CD14-positive monocyte (primary cell): ENCODE results near the gene NFKB2. TPM values are rescaled to one million over a fixed set of nuclear protein-coding genes. Genes with fewer than 3 reads are reported as not detected.

Experiments used
- DNase-seq, 3 donors: peaks; one replicate each; pipeline ENCODE4 v3.0.0-alpha.2; 2011 to 2022
- H2AFZ ChIP-seq: 2 replicates; pipeline ENCODE4 v1.6.0; 2012; ENCODE audit warnings: mild to moderate bottlenecking, low read depth, low read length, inconsistent platforms; ENCODE audit not compliant: insufficient read depth, poor library complexity, severe bottlenecking
- H3K27ac ChIP-seq, 2 donors: 1 replicate in 1 of 2; 2 replicates in 1 of 2; pipeline ENCODE4 v1.5.1; 2012 to 2013; ENCODE audit warnings: low read length in 2 of 2, control low read depth in 1 of 2, inconsistent platforms in 1 of 2, low read depth in 1 of 2, mild to moderate bottlenecking in 1 of 2
- H3K27me3 ChIP-seq, 2 donors: one replicate each; pipeline versions ENCODE4 v1.6.0 to v1.6.1; 2011 to 2013; ENCODE audit warnings: low read length in 2 of 2; ENCODE audit not compliant: control insufficient read depth in 2 of 2, insufficient read depth in 2 of 2
- H3K36me3 ChIP-seq, 2 donors: replicated peaks in 1 of 2; 1 replicate in 1 of 2; 2 replicates in 1 of 2; pipeline versions ENCODE4 v1.5.1 to v1.6.1; 2012 to 2013; ENCODE audit warnings: low read length in 2 of 2, control low read depth in 1 of 2, inconsistent platforms in 1 of 2, mild to moderate bottlenecking in 1 of 2; ENCODE audit not compliant: insufficient read depth in 2 of 2, control insufficient read depth in 1 of 2
- H3K4me1 ChIP-seq, 2 donors: 1 replicate in 1 of 2; 2 replicates in 1 of 2; pipeline versions ENCODE4 v1.5.1 to v1.6.1; 2012 to 2013; ENCODE audit warnings: low read length in 2 of 2, control low read depth in 1 of 2, inconsistent platforms in 1 of 2, mild to moderate bottlenecking in 1 of 2, moderate library complexity in 1 of 2; ENCODE audit not compliant: insufficient read depth in 2 of 2, control insufficient read depth in 1 of 2
- H3K4me2 ChIP-seq: replicated peaks from 2 replicates; pipeline ENCODE3; 2012; ENCODE audit warnings: low read length, moderate library complexity, mild to moderate bottlenecking; ENCODE audit not compliant: poor library complexity, severe bottlenecking; ENCODE audit errors: extremely low read depth
- H3K4me3 ChIP-seq, 3 experiments: fragments of 200-600 bp in 1 of 3; sonication (generic) in 1 of 3; replicated peaks in 1 of 3; 1 replicate in 2 of 3; 2 replicates in 1 of 3; pipeline ENCODE4 v1.5.1; 2011 to 2013; ENCODE audit warnings: low read length in 3 of 3, mild to moderate bottlenecking in 3 of 3, control low read depth in 2 of 3, low read depth in 2 of 3, inconsistent platforms in 1 of 3, moderate library complexity in 1 of 3
- H3K79me2 ChIP-seq: 2 replicates; pipeline ENCODE4 v1.6.0; 2012; ENCODE audit warnings: mild to moderate bottlenecking, control low read depth, inconsistent platforms, low read length, moderate library complexity; ENCODE audit not compliant: insufficient read depth
- H3K9ac ChIP-seq: 2 replicates; pipeline ENCODE4 v1.6.0; 2017; ENCODE audit warnings: low read length, mild to moderate bottlenecking; ENCODE audit not compliant: insufficient read depth, poor library complexity, severe bottlenecking
- H3K9me3 ChIP-seq, 2 donors: replicated peaks in 1 of 2; 1 replicate in 1 of 2; 2 replicates in 1 of 2; pipeline versions ENCODE4 v1.5.1 to v1.6.1; 2012 to 2013; ENCODE audit warnings: low read length in 2 of 2, control low read depth in 1 of 2; ENCODE audit not compliant: control insufficient read depth in 1 of 2, insufficient read depth in 1 of 2
- H4K20me1 ChIP-seq: 2 replicates; pipeline ENCODE4 v1.6.0; 2012; ENCODE audit warnings: mild to moderate bottlenecking, low read length, control low read depth, moderate library complexity; ENCODE audit not compliant: insufficient read depth
- H3K27ac Mint-ChIP-seq, 7 donors: one replicate each; pipeline ENCODE4 v1.8.0; 2020; ENCODE audit warnings: mild to moderate bottlenecking in 7 of 7, mixed read lengths in 7 of 7, moderate library complexity in 6 of 7, inconsistent platforms in 2 of 7
- H3K27me3 Mint-ChIP-seq, 3 donors: one replicate each; pipeline ENCODE4 v1.8.0; 2021 to 2022; ENCODE audit warnings: low read depth in 3 of 3, mild to moderate bottlenecking in 3 of 3, mixed read lengths in 3 of 3, moderate library complexity in 3 of 3, inconsistent platforms in 1 of 3
- H3K36me3 Mint-ChIP-seq, 2 donors: one replicate each; pipeline ENCODE4 v1.8.0; 2020; ENCODE audit warnings: mixed read lengths in 2 of 2, inconsistent platforms in 1 of 2, mild to moderate bottlenecking in 1 of 2
- H3K4me1 Mint-ChIP-seq: one replicate; pipeline ENCODE4 v1.8.0; 2020; ENCODE audit warnings: mild to moderate bottlenecking, mixed read lengths
- H3K4me3 Mint-ChIP-seq, 2 donors: one replicate each; pipeline ENCODE4 v1.8.0; 2020; ENCODE audit warnings: mild to moderate bottlenecking in 2 of 2, mixed read lengths in 2 of 2, moderate library complexity in 1 of 2
- H3K9me3 Mint-ChIP-seq, 7 donors: one replicate each; pipeline ENCODE4 v1.8.0; 2020 to 2022; ENCODE audit warnings: mixed read lengths in 7 of 7, mild to moderate bottlenecking in 6 of 7, moderate library complexity in 6 of 7, inconsistent platforms in 2 of 7
- WGBS: methylation state at CpG from one replicate; pipeline ENCODE4 v1.1.5; 2013; ENCODE audit warnings: missing lambda C conversion rate; ENCODE audit not compliant: insufficient coverage; 5-methylcytosine and 5-hydroxymethylcytosine counted together
- intact Hi-C, 2 donors: fragments of 100-400 bp; cut with micrococcal nuclease; formaldehyde crosslinking; loops; one replicate each; pipeline versions ENCODE4 v1.15.0 to v1.15.1; 2023
- polyA plus RNA-seq, 3 donors: library from polyadenylated mRNA; depleted of rRNA in 1 of 3; unstranded in 2 of 3; stranded (reverse) in 1 of 3; fragments of 300-500 nt in 2 of 3; fragments of >200 nt in 1 of 3; fragmentation: Illumina TruSeq in 2 of 3; gene quantifications; 1 replicate in 2 of 3; 2 replicates in 1 of 3; pipeline ENCODE4 v1.2.3, GENCODE V29; 2012 to 2021
- TF ChIP-seq, protein P1 (sequence below): fragments of 200-600 bp; IDR thresholded peaks from one replicate; pipeline ENCODE4 v1.8.0; 2022; ENCODE audit warnings: antibody characterized with exemption, mild to moderate bottlenecking

The NFKB2 gene
- polyA plus RNA-seq, 3 donors = 6.8 to 111 (median 15.0) TPM

DNA sequence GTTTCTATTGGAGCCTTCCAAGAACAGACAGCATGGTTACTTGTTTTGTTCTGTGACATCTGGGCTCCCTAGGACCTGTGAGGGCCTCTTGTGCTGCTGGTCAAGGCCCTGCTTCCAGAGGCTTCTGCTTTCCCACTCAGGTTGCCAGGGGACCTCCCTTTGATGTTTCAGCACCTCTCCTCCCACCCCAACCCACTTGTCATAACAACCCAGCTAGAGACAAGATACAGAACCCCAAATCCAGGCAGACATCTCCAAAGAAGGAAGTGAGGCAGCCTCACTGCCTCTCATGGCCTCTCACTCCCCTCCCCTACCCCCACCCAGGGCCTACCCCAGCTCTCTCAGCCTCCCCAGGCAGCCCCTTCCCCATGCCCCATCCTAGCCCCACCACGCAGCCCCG, 11.3 kb downstream of the NFKB2 start:
- Histone ChIP-seq H3K36me3 (peaks cover 8% of the 10 kb centered on the region in 2 donors), H3K4me1 (peaks cover 6 to 22% of the 10 kb centered on the region in 2 donors), H3K4me2 (no peak overlapping the region), H2AFZ (no peak overlapping the region), H3K9me3 (peaks cover 0 to 35% of the 10 kb centered on the region in 2 donors), H3K9ac (no peak overlapping the region), H3K27ac (no peak overlapping the region), H3K4me3 (no peak overlapping the region), H3K79me2 (no peaks in the 10 kb centered on the region), H4K20me1 (peaks cover 30% of the 10 kb centered on the region), H3K27me3 (peaks cover 43% of the 10 kb centered on the region in 2 donors)
- intact Hi-C loops = no loop called here
- peak in 1 of 3 donors; percentile 28 for DNase-seq
- H3K36me3 Mint-ChIP-seq = peaks cover 13 to 23% of the 10 kb centered on the region in 2 donors
- H3K9me3 Mint-ChIP-seq = peaks cover 0 to 15% (median 11%) of the 10 kb centered on the region in 7 donors
- WGBS = no CpG with 5 or more reads among the region's 2 CpGs
- TF ChIP-seq, protein P1, sequence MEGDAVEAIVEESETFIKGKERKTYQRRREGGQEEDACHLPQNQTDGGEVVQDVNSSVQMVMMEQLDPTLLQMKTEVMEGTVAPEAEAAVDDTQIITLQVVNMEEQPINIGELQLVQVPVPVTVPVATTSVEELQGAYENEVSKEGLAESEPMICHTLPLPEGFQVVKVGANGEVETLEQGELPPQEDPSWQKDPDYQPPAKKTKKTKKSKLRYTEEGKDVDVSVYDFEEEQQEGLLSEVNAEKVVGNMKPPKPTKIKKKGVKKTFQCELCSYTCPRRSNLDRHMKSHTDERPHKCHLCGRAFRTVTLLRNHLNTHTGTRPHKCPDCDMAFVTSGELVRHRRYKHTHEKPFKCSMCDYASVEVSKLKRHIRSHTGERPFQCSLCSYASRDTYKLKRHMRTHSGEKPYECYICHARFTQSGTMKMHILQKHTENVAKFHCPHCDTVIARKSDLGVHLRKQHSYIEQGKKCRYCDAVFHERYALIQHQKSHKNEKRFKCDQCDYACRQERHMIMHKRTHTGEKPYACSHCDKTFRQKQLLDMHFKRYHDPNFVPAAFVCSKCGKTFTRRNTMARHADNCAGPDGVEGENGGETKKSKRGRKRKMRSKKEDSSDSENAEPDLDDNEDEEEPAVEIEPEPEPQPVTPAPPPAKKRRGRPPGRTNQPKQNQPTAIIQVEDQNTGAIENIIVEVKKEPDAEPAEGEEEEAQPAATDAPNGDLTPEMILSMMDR = no peak
- peaks cover 47 to 60% (median 57%) of the 10 kb centered on the region in 3 donors for H3K27me3 Mint-ChIP-seq
- no peak overlapping the region for H3K4me3 Mint-ChIP-seq
- H3K4me1 Mint-ChIP-seq = peaks cover 20% of the 10 kb centered on the region
- peak overlapping the region in 1 of 7 donors; percentile 67 for H3K27ac Mint-ChIP-seq

DNA sequence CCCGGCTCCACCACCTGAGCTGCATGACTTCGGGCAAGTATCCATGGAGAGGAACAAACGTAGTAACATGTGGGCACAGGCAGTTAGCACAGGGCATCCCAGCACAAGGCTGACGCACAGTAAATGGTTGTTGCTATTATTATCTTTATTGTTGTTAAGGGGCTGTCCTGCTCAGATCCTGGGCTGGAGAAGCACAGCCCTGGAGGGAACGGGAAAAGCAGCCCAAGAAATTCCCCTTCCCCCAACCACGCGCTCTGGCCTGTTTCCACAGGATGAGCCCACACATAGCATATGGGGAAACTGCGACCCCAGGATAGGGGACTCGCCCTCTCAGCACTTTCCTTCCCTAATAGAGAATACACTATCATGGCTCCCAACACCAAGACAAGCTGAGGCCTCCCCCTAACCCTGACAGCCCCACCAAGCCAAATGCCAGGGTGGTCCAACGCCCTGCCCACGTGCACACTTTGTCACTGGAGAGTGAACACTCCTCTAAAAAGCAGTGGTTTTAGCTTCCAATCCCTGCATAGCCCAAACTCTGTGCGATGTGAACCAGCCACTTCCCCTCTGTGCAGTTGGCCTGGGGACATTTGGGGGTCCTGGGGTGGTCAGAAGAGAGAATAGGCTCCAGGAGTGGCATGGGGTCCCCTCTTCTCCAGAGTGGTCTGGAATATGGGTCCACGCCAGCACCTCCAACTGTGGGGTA, 12.1 kb downstream of the NFKB2 start:
- no peak overlapping the region for H3K27ac ChIP-seq
- Mint-ChIP-seq H3K27me3 (peaks cover 51 to 67% (median 65%) of the 10 kb centered on the region in 3 donors), H3K4me3 (peak overlapping the region in 1 of 2 donors; percentile 82), H3K27ac (peak overlapping the region in 1 of 7 donors; percentile 33), H3K36me3 (peaks cover 5 to 16% of the 10 kb centered on the region in 2 donors), H3K9me3 (peaks cover 0 to 15% (median 11%) of the 10 kb centered on the region in 7 donors), H3K4me1 (peaks cover 20% of the 10 kb centered on the region)
- no peak overlapping the region for H3K4me2 ChIP-seq
- H2AFZ ChIP-seq = no peak overlapping the region
- peaks cover 0 to 35% of the 10 kb centered on the region in 2 donors for H3K9me3 ChIP-seq
- H3K27me3 ChIP-seq = peaks cover 47 to 51% of the 10 kb centered on the region in 2 donors
- peaks cover 23% of the 10 kb centered on the region for H4K20me1 ChIP-seq
- no peak overlapping the region for H3K4me3 ChIP-seq
- TF ChIP-seq, protein P1 = no peak
- peaks cover 6 to 22% of the 10 kb centered on the region in 2 donors for H3K4me1 ChIP-seq
- 92% methylated on average over 7 of the region's 13 CpGs for WGBS
- intact Hi-C loops = no loop called here
- peak in 1 of 3 donors; percentile 18 for DNase-seq
- H3K9ac ChIP-seq = no peak overlapping the region
- peaks cover 0 to under 1% of the 10 kb centered on the region in 2 donors for H3K36me3 ChIP-seq
- H3K79me2 ChIP-seq = no peaks in the 10 kb centered on the region
